NCI-H510A treated with DMSO at 0.1 percent for 48 hours (cell line): ENCODE data around the gene CFAP161.
"Not testable (repeated sequence)": the region's sequence is repeated elsewhere in the genome, so short reads cannot be mapped to it uniquely, and the experiment has no call there.

Source experiments
- DNase-seq: peaks from one replicate; lab custom pipeline; 2025; lab: John Stamatoyannopoulos, UW

Gene CFAP161

DNA sequence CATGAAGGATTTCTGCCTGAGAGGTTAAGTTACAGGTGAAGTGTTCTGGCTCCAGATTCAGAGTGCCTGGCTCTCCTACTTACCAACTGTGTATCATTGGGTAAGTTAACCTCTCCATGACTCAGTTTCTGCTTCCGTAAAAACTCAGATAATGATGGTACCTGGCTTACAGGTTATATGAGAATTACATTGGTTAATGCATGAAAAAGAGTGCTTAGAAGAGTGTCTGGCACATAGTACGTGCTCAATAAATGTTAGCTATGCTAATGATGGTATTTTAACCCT, 23.8 kb downstream of the CFAP161 start:
- DNase-seq, result no peak

DNA sequence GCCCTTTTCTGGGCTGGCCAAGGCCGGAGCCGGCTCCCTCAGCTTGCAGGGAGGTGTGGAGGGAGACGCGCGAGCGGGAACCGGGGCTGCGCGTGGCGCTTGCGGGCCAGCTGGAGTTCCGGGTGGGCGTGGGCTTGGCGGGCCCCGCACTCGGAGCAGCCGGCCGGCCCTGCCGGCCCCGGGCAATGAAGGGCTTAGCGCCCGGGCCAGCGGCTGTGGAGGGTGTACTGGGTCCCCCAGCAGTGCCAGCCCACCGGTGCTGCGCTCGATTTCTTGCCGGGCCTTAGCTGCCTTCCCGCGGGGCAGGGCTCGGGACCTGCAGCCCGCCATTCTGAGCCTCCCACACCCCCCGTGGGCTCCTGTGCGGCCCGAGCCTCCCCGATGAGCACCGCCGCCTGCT, 24.5 kb downstream of the CFAP161 start:
- DNase-seq, result not testable (repeated sequence)

DNA sequence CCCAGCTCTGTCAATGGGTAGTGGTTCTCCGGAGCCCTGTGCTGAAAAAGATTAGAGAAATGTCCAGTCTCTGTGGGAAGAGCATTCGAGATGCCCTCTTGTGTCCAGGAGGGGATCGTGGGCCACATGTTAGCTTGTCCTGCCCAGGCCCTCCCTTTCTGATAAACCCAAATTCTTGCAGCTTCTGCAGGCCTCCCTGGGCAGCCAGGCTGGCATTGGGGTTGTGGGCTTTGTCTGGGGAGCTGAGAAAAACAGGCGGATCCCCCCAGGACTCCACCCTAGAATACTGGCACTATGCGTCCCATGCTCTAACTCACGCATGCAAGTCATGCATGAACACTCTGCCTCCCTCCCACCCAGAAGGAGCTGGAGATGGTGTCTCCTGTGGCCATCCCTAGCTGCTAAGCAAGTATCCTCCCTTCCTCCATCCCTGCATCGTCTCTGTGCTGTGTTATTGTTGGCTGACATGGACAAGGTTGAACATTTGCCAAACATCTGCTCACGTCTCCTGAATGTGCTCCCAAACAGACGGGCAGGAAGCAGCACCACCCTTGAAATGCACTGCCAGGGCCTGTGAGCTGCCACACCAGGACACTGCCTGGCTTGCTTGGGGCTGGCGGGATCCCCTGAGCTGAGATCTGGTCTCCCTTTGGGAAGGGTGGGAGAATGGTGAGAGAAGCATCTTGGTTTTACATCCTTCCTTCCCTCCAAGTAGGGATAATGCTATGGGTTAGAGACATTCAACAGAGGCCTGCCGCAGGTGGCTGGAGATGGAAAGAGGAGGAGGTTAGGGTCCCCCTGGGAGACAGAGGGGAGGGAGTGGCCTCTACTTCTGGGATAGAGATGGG, 26.5 kb downstream of the CFAP161 start:
- peak; percentile 13 for DNase-seq

DNA sequence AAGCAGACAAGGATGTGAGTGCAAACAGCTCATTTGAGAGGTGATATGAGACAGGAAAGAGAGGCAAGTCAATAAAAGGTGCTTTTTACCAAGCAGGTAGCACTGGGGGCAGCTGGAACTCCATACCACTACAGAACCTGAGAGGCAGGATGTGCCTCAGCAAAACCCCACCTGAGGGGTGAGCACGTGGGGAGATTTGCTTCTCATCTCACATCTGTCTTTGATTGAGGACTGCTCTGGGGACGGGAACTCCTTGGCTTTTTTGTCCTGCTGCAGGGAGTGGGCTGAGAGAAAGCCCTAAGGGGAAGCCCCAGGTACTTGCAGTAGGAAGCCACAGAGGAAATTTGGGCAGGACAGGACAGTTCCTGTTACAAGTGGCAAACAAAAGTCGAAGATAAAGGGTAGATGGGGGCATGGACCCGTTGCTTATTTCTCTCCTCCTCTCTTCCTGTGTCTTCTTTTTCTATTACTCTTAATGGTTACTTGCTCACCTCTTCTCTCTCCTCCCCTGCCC, 27.1 kb downstream of the CFAP161 start:
- DNase-seq, result no peak

DNA sequence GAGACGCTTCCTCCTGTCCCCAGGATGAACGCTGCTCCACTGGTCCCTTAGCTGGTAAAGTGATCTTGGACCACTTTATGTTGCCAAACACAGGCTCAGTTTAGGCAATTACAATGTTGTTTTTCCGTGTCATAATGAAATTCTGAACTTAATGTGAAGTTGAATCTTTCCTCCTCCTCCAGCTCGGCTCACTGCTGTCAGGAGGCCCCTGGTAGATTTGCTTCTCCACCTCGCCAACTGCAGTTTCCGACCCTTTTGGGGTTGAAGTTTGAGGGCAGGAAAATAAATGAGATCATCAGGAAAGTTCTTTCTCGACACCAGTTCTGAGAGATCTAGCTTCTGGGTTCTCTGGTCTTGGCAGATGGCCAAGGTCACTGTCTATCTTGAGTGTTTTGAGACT, 27.8 kb downstream of the CFAP161 start:
- no peak for DNase-seq

DNA sequence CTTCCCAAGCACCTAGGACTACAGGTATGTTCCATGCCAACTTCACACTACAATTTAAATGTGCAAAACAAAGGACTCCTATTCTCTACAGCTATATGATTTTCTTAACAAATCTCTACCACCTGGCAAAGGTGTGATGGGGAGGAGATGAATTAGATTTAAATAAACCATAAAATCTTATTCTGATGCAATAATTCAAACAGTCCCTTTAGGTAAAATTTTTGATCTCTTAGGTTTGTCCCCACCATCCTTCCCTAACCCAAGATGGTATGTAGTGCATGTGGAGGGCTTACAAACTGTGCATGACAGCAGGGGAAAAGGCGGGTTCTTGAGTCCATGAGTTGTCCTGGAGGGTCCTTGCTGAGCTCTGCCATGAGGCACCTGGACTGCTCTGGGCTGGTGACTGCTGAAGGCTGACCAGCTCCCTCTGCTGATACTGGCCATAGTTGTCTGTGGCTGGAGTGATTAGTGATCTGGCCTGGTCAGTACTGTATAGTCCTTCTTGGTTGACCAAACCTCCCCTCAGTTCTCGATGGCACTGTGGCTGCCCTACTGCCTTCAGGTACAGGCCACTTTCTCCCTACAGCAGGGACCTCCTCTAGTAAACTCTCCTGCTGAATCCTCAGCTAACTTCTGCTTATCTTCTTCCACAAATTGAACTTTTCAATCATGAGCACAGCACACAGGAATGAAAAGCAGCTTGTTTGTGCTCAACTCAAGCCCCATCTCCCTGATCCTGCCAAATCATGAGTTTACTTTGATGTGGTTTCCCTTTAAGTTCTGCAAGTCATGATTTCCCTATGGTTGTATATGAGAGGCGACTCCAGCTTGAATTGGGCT, 30.1 kb downstream of the CFAP161 start:
- no peak for DNase-seq

DNA sequence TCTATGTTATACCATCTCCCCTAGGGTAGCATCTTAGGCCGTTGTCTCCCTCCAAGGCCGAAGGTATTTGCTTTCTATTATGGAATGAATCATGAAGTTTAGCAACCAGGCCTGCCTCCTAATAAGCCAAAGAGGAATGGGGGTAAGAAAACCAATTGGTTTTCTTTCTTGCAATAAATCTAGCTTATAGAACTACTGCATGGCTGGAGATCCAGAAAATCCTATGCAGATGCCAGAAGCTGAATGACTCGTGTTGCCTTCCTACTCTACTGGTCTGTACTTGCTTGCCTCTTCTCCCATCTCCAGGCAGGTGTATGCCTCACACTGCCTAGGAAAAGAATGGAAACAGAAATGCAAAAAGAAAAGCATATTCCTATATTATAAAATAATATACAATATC, 31.5 kb downstream of the CFAP161 start:
- no peak for DNase-seq

DNA sequence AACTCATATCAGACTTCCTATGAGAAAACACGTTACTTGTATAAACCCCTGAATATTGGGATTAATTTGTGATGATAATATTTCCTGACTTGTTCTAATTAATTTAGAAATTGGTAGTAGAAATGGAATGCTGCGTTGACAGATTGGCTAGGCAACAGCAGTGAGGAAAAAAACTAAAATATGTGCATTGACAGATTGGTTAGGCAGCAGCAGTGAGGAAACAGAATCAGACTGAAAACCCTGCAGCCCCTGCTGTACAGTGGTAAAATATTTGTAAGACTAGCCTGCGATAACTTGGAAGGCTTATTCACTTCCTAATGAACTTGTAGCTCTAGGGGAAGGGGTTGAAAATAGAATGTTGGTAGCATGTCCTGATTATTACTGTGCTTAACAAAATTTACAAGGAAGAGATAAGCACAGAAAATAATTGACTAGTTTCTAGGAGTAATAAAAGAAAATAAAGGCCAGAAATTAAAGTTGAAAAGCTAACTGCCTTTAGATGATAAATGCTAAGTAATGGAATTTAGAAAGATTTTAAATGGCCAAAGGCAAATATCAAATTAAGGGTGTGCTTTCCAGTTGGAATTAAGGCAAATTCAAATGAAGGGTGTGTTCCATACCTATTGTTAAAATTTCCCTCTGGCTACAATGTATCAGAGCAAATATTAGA, 32.7 kb downstream of the CFAP161 start:
- DNase-seq, result no peak

DNA sequence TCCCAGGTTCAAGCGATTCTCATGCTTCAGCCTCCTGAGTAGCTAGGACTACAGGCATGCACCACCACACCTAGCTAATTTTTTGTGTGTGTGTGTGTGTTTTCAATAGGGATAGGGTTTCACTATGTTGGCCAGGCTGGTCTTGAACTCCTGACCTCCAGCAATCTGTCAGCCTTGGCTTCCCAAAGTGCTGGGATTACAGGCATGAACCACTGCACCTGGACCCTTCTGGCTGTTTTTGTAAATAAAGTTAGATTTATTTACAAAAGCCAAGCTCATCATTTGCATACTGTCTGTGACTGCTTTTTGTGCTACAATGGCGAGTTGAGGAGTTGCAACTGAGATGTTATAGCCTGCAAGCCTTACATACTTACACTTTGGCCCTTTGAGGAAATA, 34.1 kb downstream of the CFAP161 start:
- DNase-seq, result no peak

DNA sequence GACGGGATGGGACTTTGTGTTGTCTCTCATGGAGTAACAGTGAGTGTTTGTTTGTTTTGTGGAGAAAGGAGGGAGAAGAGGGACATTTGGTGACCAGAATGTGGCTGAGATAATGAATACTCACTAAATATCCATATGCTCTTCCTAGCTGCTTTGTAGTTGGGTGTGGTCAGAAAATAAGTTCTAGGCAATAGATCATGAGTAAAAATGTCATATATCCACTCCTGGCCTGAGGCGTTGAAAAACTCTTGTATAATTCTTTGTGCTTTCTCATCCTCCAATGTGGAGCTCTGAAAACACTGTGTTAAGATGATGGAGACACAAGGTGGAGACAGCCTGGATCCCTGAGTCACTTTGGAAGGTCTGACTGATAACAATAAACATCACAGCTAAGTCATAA, 34.6 kb downstream of the CFAP161 start:
- DNase-seq, result no peak

DNA sequence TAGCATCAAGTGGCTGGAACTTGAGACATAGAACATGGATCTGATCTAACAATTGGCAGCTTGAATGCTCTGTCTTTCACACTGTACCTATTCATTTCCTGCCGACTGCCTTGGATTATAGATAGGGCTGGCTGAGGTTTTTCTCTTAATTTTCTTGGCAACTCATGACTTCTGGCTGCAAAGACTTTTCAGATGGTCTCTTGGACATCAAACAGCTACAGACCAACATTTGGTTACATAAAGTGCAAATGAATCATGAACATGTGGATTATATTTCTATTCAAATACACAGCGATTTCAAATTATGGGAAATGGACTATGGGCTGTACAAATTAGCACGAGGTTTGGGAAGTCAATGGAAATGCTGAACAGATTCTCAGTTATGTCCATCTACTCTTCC, 36.4 kb downstream of the CFAP161 start:
- DNase-seq, result peak; percentile 10

DNA sequence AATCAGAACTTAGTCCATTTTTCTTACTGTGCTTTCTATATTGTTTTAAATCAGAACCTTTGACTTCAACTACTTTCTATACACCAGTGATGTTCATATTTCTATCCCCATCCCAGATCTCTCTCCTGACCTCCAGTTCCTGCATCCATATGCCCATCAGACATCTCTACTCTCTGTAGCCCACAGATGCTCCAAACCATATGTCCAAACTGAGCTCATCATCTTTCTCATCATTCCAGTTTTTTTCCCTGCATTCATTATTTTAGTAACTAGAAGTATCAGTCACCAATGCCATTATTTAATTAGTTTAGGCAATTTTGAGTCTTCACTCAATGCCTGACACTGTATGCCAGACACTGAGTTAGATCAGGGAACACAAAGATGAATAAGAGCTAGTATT, 37.2 kb downstream of the CFAP161 start:
- DNase-seq, result no peak

DNA sequence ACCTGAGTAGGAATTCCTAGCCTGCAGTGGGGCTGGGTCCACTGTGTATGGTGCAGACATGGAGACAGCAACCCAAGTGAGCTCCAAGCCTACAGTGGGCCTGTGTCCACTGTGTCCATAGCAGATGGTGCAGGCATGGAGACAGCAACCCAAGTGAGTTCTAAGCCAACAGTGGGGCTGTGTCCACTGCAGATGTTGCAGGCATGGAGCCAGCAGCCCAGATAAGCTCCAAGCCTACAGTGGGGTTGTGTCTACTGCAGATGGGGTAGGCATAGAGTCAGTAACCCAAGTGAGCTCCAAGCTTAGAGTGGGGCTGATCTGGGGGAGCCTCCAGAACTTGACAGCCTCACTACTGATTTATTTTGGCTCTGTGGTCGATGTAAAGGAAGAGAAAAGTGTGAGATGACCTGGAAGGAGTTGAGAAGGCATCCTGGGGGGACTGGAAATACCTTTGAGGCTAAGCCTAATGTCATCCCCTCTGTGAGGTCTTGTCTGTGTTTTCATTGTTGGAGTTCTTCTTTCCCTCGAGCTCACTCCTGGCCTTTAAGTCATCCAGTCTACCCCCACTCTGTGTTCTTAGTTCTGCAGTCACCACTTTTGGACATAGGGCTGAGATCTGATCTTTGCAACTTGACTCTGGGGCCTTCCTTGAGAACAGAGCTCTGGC, 40.2 kb downstream of the CFAP161 start:
- DNase-seq, result no peak

DNA sequence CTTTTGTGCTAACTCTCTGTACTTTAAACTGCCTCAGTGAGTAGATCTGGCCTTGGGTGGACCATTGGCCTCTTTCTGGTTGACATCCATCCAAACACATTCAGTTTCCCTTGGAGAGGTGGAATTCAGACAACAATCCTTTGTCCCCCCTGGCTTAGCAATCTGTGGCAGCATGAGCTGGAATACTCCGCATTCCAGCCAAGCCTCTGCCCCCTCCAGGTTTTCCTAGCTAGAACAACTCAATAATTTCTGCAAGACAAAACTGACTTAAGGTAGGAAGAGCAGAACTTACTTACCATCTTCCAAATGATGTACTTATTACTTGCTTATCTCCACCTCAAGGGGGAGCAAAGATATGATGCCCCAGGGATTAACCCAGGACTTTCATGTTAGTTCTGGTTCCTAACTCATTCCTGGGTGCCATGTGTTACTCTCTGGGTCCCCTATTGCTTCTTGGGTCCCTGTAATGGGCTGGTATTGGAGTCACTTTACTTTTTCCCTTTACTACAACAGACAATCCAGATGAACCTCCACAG, 40.8 kb downstream of the CFAP161 start:
- no peak for DNase-seq

DNA sequence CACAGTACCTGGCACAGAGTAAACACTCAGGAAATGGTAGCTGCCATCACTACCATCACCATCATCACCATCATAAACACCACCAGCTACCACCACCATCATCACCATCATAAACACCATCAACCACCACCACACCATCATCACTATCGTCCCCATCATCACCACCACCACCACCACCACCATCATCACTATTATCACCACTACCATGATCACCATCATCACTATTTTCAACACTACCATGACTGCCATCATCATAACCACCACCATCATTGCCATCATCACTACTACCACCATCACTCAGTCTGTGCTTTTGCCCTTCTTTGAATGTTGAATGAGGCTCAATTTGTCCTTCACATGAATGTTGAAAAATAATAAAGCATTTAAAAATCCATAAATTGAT, 41.4 kb downstream of the CFAP161 start:
- no peak for DNase-seq

DNA sequence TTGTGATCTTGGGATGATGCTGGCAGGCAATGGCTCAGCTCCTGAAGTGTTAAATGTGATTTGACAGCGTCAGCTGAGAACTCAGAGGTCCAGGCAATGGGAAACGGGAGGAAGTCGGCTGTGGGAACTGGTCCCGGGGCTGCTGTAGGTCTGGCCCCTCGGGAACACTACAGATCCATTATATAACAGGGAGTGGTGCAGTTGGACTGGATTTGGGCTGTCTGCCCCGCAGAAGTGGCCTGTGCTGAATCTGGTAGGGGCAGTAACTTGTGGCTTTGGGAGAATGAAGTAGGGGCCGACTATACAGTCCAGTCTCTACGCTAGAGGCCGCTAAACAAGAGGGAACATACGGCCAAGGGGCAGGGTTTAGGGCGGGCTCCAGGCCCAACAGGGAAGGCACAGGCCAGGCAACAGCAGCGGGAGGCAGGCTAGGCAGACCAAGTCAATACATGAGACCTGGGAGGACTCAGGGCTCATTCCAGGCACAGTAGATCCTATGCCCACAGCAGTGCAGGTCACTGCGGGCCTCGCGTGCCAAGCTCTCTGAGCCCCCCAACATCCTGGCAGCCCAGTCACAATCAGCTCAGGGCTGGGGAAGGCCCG, 42.3 kb downstream of the CFAP161 start:
- DNase-seq, result no peak

DNA sequence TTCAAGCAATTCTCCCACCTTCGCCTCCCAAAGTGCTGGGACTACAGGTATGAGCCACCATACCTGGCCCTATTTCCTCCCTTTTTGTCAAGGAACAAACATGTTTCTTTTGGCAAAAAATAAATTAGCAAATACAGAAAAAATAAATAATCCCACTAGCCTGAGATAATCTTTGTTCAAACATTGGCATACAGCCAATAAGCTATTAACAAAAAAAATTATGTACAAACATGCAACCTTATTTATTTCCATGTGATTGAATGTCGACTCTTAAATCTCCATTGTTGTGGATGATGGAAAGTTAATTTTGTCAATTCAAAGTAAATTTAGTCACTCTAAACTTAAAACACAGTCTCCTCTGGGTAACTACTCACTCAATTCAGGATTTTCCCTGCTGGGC, 44.3 kb downstream of the CFAP161 start:
- DNase-seq, result no peak

DNA sequence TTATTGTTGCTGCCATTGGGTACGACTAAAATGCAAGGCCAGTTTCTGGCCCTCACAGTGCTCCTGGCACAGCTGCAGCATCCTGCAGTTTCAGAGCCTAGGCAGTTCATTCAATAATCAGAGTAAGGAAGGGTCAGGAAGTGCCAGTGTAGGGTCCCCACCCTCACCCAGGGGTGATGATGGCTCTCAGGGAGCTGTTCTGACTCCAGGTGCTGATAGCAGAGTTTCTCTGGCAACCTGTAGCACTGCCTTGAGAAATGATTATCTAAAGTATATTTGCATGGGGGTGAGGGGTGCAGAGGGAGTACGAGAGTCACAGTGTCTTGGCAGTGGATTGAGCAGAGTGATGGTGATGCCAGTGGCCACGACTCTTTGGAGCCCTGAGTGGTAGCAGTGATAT, 47.1 kb downstream of the CFAP161 start:
- no peak for DNase-seq

DNA sequence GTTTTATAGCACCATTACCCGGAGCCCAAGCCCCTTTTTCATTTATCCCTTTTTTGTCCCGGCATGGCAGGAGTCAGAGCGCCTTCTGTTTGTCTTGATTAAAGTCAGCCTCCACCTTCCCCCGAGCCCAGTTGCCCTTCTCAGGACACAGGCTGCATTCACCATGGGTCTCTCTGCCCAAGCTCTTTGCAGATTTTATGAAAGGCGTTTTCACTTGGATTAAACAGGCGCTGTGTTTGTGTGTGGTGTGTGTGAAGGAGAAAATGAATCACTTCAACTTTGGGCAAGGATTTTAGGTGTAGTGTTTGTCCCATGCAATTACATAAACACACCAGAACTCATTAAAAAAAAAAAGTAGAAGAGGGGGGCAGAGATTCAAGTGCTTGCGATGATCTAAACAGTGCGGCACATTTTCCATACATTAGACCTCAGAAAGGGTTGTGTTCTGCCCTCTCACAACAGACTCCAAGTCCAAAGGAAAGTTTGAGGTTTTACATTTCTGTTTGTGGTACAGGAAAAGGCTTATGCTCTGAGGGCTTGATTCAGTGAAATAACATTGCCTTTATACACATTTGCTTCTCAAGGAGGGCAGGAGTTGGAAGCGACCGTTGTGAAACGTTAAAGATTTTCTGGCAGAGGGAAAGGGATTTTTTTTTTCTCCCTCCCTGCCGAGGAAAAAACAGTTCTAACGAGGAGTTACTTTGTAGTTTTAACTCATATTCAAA, 48.1 kb downstream of the CFAP161 start:
- DNase-seq, result no peak

DNA sequence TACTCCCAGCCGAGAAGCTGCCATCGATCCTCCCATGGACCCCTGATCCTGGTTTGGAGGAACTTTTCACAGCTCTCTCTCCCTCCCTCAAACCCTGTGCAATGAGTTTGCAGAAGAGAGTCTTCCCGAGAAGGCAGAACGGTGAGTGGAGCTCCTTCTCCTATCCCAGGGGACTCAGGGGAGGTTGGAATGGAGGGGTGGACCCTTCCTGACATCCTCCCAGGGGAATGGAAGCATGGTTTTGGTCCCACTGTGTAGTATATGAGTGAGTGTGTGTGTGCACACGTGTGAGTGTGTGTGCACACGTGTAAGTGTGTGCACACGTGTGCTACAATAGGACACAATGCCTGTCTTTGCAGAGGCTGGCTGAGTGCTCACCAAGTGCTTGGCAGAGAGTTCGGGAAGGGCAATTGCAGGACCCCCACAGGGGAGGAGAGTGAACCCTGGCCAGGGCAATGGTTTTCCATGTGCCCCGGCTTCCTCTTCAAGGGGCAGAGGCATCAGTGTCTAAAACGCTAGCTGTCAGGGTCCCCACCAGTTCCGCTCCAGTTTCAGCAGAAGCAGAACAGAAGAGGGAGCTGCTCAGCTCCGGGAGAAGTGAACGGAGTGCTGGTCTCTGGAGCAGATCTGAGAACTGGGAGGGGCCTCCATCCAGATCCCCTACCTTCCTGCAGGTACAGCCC, 48.8 kb downstream of the CFAP161 start:
- DNase-seq, result no peak
